HG02970 (cell line): ENCODE results near the gene CDC14B.
"Not testable (repeated sequence)": the region's sequence is repeated elsewhere in the genome, so short reads cannot be mapped to it uniquely, and the experiment has no call there.

Source experiments
- ATAC-seq: cut with Tn5 transposase; IDR thresholded peaks from one replicate; pipeline ENCODE4 v1.9.1; 2021; ENCODE audit warnings: mild to moderate bottlenecking, moderate library complexity, moderate number of reproducible peaks; ENCODE audit not compliant: unreplicated experiment, low FRiP score

CDC14B gene

DNA sequence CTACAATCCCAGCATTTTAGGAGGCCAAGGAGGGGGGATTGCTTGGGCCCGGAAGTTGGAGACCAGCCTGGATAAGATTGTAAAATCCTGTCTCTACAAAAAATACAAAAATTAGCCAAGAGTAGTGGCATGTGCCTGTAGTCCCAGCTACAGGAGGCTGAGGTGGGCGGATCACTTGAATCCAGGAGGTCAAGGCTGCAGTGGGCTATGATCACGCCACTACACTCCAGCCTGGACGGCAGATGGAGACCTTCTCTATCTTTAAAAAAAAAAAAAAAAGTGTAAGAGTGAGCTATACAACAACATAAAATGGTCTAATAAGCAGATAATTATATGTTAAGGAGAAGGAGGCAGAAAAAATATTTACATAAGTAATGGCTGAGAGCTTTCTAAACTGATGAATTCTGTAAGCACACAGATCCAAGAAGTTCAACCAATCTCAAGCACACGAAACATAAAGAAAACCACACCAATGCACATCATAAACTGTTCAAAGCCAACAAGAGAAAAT is 23.0 kb downstream of the CDC14B start:
- ATAC-seq: no peak

- ATAC-seq: no peak
Observed at GRCh38 chr9:96587338-96588315, 32.0 kb downstream of the CDC14B start.

DNA sequence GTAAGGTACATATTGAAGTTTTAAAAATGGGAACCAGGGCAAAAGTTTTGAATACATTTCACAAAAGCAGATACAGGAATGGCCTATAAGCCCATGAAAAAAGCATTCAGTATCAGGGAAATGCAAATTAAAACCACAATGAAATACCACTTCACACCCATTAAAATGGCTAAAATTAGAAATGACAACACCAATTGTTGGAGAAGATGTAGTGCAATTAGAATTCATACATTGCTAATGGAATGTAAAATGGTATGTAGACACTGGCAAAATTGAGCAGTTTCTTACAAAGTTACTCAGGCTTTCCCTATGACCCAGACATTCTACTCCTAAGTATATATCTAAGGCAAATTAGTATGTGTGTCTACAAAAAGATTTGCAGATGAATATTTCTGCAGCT is 34.2 kb downstream of the CDC14B start:
- no peak for ATAC-seq

- ATAC-seq: not testable (repeated sequence)
Observed at GRCh38 chr9:96582199-96582598, 37.4 kb downstream of the CDC14B start.

DNA sequence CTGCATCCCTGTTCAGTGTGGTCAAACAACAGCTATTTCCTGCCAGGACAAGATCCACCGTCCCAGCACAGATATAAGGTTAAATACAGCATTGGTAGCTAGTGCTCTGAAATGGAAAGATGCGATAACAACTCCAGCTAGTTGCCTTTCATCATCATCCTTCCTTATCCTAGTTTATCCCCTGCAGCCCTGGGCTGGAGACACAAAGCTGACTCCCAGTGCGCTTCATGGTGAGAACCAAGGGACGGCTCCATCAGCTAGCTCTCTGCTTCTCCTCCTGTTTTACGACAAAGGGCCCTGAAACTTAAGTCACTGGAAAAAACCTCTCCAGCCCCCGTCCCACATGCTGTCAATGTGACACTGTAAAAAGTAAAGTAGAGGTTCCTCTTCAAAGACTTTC is 37.9 kb downstream of the CDC14B start:
- no peak for ATAC-seq

- no peak for ATAC-seq
Observed at GRCh38 chr9:96581301-96581700, 38.3 kb downstream of the CDC14B start.

DNA sequence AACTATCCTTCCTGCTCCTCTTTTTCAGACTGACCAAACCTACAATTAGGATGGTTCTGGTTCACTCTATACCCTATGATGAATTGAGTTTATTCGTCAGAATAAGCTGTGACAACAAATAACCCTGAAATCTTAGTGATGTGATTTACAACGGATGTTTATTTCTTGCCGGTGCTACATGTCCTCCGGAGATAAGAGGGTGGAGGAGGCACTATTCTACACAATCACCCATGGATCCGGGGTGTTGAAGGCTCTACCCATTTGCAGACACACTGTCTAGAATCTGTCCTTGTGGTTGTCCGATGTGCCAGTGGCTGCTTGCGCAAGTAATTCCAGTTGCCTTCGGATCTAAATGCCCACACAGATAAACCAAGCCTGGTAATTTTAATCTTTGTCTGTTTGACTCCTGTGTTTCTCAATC is 44.7 kb downstream of the CDC14B start:
- ATAC-seq: no peak

DNA sequence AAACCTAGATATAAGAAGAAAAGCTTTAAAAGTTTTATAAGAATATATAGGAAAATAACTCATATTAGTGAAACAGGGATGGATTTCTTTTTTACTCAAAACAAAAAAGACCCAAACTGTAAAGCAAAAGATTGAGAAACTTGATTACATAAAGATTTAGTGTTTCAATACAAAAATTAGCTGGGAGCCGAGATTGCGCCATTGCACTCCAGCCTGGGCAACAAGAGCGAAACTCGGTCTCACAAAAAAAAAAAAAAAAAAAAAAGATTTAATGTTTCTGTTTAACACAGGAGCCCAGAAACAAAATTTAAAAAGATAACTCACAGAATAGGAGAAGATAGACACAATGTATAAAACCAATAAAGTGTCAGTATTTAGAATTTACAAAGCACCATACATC is 45.2 kb downstream of the CDC14B start:
- ATAC-seq: no peak

- peak; percentile 26 for ATAC-seq
Observed at GRCh38 chr9:96567203-96567700, 52.4 kb downstream of the CDC14B start.

DNA sequence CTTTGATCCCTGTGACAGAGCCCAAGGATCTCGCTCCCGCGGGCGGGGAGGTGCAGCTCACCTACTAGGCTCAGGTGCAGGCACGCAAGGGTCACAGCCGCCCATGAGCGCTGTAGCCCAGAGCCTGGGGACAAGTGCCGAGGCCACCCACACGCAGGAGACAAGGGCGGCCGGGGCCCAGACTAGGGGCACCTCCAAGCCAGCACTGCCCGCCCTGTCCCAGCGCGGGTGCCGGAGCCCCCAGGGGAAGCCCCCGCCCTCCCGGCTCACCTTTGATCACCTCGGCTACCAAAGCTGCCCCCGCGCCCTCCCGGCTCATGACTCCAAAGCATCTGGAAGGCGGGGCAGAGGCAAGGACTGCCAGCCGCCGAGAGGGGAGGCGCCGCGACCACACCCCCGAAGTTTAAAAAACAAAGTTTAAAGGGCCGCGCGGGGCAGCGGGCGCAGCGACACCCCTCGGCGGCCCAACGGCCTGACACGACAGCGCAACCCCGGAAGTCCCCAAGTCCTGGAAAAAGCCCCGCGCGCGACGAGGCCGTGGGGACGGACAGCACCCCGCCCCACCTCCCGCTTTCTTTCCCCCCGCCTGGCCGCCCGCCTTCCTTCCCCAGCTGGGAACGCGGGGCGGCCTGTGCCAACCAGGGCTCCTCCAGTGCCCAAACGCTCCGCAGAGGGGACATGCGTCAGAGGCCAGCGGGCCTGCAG is 53.0 kb downstream of the CDC14B start:
- ATAC-seq: peak; percentile 84

DNA sequence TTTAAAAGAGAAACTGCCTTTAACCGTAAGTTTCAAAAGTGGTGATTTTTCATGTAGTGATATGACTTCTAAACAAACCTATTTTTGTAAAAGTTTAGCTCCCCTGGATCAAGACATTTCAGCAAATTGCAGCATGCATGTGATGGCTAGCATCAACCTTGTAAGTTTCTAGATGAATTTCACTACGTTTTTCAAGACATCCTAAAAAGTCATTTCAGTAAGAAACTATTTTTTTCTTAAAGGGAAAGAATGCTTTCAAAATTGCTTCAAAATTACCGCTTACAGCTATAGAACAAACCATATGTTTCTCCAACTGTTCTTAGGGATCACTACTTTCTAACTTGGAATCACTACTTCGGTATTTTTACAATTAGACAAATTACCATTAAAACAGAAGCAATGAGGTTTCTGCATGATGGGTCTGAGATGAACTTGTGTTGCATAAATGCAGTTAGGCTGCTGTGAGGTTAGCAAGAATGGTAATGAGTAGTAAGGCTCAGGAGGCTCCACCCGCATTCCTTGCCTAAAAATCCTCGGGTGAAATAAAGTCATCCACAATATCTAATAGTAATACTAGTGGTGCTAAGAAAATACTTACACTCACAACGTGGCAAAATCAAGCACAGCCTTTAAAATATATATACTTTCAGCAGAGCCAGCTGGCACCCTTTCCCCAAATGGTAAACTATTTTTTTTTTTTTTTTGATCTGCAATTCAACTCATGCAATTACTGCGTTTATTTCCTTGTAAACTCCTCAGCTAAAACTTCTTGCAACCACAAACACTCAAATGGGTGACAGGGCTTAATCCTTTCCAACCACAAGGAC is 53.8 kb downstream of the CDC14B start:
- no peak for ATAC-seq

GRCh38 chr9:96564217-96564616 is 55.4 kb downstream of the CDC14B start:
- no peak for ATAC-seq

GRCh38 chr9:96559339-96559943 is 60.2 kb downstream of the CDC14B start:
- no peak for ATAC-seq

GRCh38 chr9:96557921-96558320 is 61.7 kb downstream of the CDC14B start:
- no peak for ATAC-seq

DNA sequence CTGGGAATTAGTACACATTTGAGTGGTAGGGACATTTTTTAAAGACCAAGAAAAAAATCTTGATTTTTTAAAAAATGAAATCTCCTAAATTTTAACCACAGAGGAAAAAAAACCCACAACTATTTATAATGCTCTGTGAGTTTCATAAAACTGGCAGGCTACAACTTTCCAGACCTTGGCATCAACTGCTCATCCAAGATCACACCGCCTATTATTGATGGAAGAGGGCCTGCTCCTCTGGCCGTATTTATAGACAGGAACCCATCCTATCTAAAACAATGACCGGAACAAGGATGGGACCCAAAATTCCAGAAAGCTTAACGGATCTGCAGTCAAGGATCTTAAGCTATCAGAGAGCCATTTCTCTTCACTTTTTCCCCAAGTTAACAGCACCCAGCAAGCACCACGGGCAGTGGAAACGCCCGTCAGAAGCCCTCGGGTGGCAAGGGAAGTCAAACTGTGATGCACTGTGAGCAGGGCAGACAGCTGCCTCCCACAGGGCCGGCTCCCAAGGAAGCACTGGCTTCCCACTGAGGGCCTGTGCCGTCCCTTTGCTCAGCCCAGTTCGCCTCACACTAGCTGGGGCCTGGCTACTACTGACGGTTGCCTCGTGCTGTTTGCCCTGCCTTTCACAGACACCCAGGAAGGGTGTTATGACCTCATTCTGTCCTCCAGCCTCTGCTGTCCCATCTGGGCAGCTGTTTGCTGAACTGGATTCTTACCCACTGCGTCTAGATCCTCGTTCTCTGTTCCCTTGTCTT is 62.8 kb downstream of the CDC14B start:
- no peak for ATAC-seq

GRCh38 chr9:96555567-96556386 is 63.9 kb downstream of the CDC14B start:
- ATAC-seq: no peak

GRCh38 chr9:96554801-96555566 is 64.7 kb downstream of the CDC14B start:
- ATAC-seq: no peak

GRCh38 chr9:96554326-96554725 is 65.3 kb downstream of the CDC14B start:
- ATAC-seq: no peak
